Breast epithelium (tissue), 4 donors: ENCODE measurements around the gene TFB1M. TPM values are rescaled to one million over a fixed set of nuclear protein-coding genes. Genes with fewer than 3 reads are reported as not detected.

Experiments used
- DNase-seq, 2 donors: peaks; one replicate each; pipeline ENCODE4 v3.0.0-alpha.2; 2019; ENCODE audit warnings: low spot score in 2 of 2
- H3K27ac ChIP-seq, 2 donors: fragments of 200-600 bp; sonication (generic) in 1 of 2; one replicate each; pipeline ENCODE4 v1.5.1; 2016 to 2019; ENCODE audit warnings: mild to moderate bottlenecking in 1 of 2
- H3K27me3 ChIP-seq, 2 donors: fragments of 200-600 bp; sonication (generic) in 1 of 2; one replicate each; pipeline versions ENCODE4 v1.5.1 to v1.6.0; 2017 to 2019; ENCODE audit warnings: control low read depth in 1 of 2, mild to moderate bottlenecking in 1 of 2
- H3K36me3 ChIP-seq: fragments of 200-600 bp; one replicate; pipeline ENCODE4 v1.5.1; 2019
- H3K4me1 ChIP-seq, 2 donors: fragments of 200-600 bp; sonication (generic); one replicate each; pipeline ENCODE4 v1.5.1; 2016 to 2019; ENCODE audit warnings: control low read depth in 1 of 2
- H3K4me3 ChIP-seq, 3 donors: fragments of 200-600 bp; sonication (generic); 1 replicate in 2 of 3; 2 replicates in 1 of 3; pipeline ENCODE4 v1.5.1; 2016 to 2019; ENCODE audit warnings: mild to moderate bottlenecking in 3 of 3, moderate library complexity in 2 of 3
- H3K9me3 ChIP-seq, 2 donors: fragments of 200-600 bp; sonication (generic) in 1 of 2; one replicate each; pipeline ENCODE4 v1.5.1; 2016 to 2019; ENCODE audit warnings: control low read depth in 1 of 2
- POLR2A ChIP-seq: fragments of 450-650 bp; IDR thresholded peaks from one replicate; pipeline ENCODE4 v1.6.1; 2016; ENCODE audit warnings: antibody characterized with exemption, mild to moderate bottlenecking, moderate library complexity
- POLR2AphosphoS5 ChIP-seq, 3 donors: sonication (generic); formaldehyde crosslinking; IDR thresholded peaks; one replicate each; pipeline ENCODE4 v1.6.1; 2017; ENCODE audit warnings: antibody characterized with exemption in 3 of 3
- intact Hi-C: fragments of 100-400 bp; cut with DNase I; formaldehyde crosslinking; loops from one replicate; pipeline ENCODE4 v1.15.1; 2023; ENCODE audit warnings: low total_unique reads
- total RNA-seq, 3 donors: library from RNA; depleted of rRNA; stranded (reverse); fragments of >200 nt; gene quantifications; one replicate each; pipeline ENCODE4 v1.1.0, GENCODE V29; 2016
- TF ChIP-seq, protein P1 (sequence below), 3 donors: fragments of 450-650 bp; IDR thresholded peaks; one replicate each; pipeline ENCODE4 v1.5.1; 2016 to 2017; ENCODE audit warnings: antibody characterized with exemption in 3 of 3, mild to moderate bottlenecking in 3 of 3, moderate library complexity in 3 of 3

The TFB1M gene
- total RNA-seq, 3 donors from 2014 or later: 9.9 to 28.5 (median 18.4) TPM

DNA sequence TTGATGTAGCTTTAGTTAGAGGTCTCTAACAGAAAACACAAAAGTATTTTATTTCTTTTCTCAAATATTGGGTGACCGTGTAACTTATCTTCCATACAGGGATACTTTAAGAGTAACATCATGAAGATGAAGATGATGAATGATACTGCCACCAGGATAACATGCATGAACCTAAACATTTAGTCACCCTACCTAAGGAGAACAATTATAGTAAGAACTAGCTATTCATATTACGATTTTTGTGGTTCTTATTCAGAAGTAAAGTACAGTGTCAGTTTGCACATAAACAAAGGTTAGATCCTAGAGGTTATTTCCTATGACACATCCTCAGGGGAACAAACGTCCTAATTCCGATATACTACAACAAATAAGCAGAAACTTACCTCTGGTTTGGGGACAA, 29.5 kb downstream of the TFB1M start:
- TF ChIP-seq POLR2A: no peak
- TF ChIP-seq, protein P1, sequence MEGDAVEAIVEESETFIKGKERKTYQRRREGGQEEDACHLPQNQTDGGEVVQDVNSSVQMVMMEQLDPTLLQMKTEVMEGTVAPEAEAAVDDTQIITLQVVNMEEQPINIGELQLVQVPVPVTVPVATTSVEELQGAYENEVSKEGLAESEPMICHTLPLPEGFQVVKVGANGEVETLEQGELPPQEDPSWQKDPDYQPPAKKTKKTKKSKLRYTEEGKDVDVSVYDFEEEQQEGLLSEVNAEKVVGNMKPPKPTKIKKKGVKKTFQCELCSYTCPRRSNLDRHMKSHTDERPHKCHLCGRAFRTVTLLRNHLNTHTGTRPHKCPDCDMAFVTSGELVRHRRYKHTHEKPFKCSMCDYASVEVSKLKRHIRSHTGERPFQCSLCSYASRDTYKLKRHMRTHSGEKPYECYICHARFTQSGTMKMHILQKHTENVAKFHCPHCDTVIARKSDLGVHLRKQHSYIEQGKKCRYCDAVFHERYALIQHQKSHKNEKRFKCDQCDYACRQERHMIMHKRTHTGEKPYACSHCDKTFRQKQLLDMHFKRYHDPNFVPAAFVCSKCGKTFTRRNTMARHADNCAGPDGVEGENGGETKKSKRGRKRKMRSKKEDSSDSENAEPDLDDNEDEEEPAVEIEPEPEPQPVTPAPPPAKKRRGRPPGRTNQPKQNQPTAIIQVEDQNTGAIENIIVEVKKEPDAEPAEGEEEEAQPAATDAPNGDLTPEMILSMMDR (IDR thresholded peaks at IDR 0.05): no peak
- TF ChIP-seq POLR2AphosphoS5 (IDR thresholded peaks at IDR 0.05): no peak

DNA sequence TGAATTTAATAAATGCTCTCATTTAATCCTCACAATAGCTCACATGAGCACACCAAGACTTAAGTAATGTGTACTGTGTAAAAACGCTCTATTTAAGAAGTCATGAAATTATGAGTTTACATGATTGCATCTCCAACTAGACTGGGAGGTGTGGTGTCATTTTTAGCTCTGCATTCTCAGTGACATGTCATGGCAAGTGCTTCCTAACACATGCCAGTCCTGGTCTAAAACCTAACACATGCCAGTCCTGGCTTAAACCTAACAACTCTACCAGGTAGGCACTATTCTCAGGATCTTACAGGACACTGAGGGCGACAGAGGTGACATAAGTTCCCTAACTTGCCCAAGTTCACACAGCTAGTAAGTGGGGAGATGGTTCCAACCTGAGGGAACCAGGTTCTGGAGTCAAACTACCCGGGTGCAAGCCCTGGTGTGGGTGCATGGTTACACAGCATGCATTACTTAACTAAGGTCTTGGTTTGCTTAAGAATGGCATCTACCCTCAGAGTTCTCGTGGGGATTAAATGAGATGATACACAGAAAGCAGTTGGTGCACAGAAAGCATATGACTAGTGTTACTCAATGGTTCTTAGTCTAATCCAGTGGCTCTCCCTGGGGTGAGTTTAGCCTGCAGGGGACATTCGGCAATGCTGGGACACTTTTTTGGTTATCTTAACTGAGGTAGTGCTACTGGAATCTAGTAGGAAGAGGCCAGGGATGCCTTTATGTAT, 35.8 kb downstream of the TFB1M start:
- H3K4me3 ChIP-seq: no peak overlapping the region
- H3K36me3 ChIP-seq: no peaks in the 10 kb centered on the region
- no peaks in the 10 kb centered on the region for H3K9me3 ChIP-seq
- H3K27me3 ChIP-seq: no peaks in the 10 kb centered on the region
- intact Hi-C loops: no loop called here
- TF ChIP-seq, protein P1 (IDR thresholded peaks at IDR 0.05): no peak
- TF ChIP-seq POLR2AphosphoS5 (IDR thresholded peaks at IDR 0.05) (no peak), POLR2A (no peak)
- no peaks in the 10 kb centered on the region for H3K4me1 ChIP-seq
- DNase-seq: no peak
- no peak overlapping the region for H3K27ac ChIP-seq

More for the DNA sequence above, 29.5 kb downstream of the TFB1M start:
- no peaks in the 10 kb centered on the region for H3K9me3 ChIP-seq
- H3K36me3 ChIP-seq: no peaks in the 10 kb centered on the region
- H3K4me3 ChIP-seq: no peak overlapping the region
- H3K27ac ChIP-seq: no peak overlapping the region
- intact Hi-C loops: no loop called here
- no peaks in the 10 kb centered on the region for H3K4me1 ChIP-seq
- DNase-seq: no peak
- H3K27me3 ChIP-seq: no peaks in the 10 kb centered on the region

DNA sequence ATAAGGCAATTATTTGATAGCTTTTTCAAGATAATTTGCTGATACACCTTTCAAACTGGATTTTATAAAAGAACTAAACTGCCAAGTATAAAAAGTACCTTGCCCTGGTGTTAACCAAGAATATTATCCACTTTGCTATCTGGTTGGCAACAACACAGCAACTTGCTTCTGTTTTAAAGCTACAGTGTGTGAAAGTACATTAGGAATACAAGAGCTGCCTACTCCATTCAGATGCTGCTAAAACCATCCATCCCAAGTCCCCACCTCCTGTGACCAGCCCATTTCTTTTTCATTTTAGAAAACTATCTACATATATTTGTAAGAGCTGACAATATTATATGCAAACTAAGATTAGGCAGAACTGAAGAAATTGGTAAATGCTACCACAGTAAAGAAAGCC, 37.6 kb downstream of the TFB1M start:
- H3K27ac ChIP-seq: no peak overlapping the region
- TF ChIP-seq POLR2A: no peak
- TF ChIP-seq, protein P1 (IDR thresholded peaks at IDR 0.05): no peak
- no peak for TF ChIP-seq POLR2AphosphoS5 (IDR thresholded peaks at IDR 0.05)
- H3K4me3 ChIP-seq: no peak overlapping the region
- no peak for DNase-seq
- no peaks in the 10 kb centered on the region for H3K4me1 ChIP-seq
- no peaks in the 10 kb centered on the region for H3K36me3 ChIP-seq
- intact Hi-C loops: no loop called here
- H3K27me3 ChIP-seq: no peaks in the 10 kb centered on the region
- no peaks in the 10 kb centered on the region for H3K9me3 ChIP-seq

DNA sequence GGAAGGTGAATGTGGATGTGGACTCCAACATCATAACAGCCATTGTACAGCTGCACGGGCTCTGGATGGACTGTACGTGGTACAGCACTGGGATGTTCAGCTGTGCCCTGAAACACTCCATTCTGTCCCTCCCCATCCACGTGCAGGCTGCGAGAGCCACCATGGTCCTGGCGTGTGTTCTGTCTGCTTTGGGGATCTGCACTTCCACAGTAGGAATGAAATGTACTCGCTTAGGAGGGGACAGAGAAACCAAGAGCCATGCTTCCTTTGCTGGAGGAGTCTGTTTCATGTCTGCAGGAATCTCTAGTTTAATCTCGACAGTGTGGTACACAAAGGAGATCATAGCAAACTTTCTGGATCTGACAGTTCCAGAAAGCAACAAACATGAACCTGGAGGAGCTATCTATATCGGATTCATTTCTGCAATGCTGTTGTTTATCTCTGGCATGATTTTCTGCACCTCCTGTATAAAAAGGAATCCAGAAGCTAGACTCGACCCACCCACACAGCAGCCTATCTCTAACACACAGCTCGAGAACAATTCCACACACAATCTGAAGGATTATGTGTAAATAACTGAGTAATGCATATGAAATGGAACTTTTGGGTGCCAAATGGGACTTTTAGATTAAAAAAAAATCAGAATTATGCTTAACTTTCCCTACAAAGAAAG, 38.3 kb downstream of the TFB1M start:
- no peaks in the 10 kb centered on the region for H3K4me1 ChIP-seq
- no peak overlapping the region for H3K4me3 ChIP-seq
- H3K27ac ChIP-seq: peak overlapping the region; percentile 37 to 62
- intact Hi-C loops: no loop called here
- TF ChIP-seq, protein P1 (IDR thresholded peaks at IDR 0.05): no peak
- TF ChIP-seq POLR2A: no peak
- TF ChIP-seq POLR2AphosphoS5 (IDR thresholded peaks at IDR 0.05): no peak
- H3K36me3 ChIP-seq: no peaks in the 10 kb centered on the region
- H3K9me3 ChIP-seq: no peaks in the 10 kb centered on the region
- no peaks in the 10 kb centered on the region for H3K27me3 ChIP-seq
- no peak for DNase-seq

DNA sequence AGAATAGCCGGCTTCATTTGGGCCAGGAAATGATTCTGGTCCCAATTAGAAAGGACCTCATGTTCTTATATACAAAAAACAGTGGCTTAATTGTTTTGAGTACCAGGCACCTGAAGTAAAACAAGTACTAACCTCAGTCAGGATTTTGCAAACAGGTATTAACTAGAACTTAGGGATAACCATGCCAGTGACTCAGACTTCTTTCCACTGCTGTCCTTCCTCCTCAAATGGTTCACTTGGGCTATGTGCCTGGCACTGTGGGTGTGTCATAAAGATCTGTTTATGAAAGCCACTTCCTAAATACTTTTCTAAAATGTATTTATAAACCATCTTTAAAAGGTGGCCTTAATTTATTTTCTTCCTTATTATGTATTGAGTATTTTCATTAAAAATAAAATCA, 39.8 kb downstream of the TFB1M start:
- H3K9me3 ChIP-seq: no peaks in the 10 kb centered on the region
- intact Hi-C loops: no loop called here
- H3K27me3 ChIP-seq: no peaks in the 10 kb centered on the region
- no peak for TF ChIP-seq POLR2AphosphoS5 (IDR thresholded peaks at IDR 0.05)
- no peak for TF ChIP-seq POLR2A
- TF ChIP-seq, protein P1 (IDR thresholded peaks at IDR 0.05): no peak
- no peaks in the 10 kb centered on the region for H3K36me3 ChIP-seq
- peak overlapping the region; percentile 6 to 80 for H3K27ac ChIP-seq
- peak in 1 of 2 donors; percentile 70 for DNase-seq
- no peak overlapping the region for H3K4me3 ChIP-seq
- no peaks in the 10 kb centered on the region for H3K4me1 ChIP-seq
